Measurements from ENCODE around the gene NT5M. TPM values are rescaled to one million over a fixed set of nuclear protein-coding genes. Genes with fewer than 3 reads are reported as not detected.

Gene NT5M
- total and polyA plus RNA-seq, 9 of the 15 experiments (the other 6 are each of a cell fraction or from before 2014, with no cell fraction given) = 0.24 to 10.1 (median 3.4) TPM

DNA sequence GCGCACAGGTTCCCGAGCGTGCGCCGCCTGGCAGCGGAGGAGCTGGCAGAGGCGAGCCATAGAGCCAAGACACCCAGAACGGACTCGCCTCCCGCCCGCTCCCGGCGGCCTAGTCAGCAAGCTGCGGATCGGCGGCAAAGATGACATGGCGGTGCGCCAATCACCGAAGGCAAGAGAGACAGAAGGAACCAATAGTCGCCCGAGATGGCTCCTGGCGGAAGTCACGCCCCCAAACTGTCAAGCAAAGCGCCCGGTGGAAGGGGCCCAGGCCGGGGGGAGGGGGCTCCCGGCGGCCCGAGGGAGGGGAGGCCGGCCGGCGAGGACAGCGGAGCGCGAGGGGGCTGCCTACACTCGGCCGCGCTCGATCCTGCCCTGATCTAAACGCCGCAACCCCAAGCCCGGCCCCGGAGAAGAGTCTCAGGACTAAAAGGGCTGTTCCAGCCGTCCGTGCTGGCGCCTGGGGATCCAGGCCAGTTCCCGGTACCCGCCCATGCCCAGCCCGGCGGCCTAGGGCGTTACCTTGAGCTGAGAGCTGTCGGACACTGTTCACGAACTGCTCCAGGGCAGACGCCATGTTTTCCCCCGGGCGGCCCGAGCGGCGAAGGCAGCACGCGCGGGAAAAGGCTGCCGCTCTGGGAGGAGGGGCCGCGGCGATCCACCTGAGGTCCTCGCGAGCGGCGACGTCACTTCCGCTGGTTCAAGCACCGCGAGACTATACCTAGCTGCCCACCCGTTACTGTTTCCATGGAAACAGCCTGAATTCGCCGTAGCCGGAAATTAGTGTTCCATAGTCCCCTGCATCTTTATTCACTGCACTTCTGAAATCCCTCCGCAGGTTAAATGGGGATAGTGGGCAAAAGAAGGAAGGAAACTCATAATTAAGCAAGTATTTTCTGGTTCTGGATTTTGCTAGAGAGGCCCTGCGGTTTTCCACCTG is 22.3 kb upstream of the NT5M start, which contains the start of gene COPS3 (continued):
- TF ChIP-seq KDM5B (IDR thresholded peaks at IDR 0.05; ENCODE audit: insufficient replicate concordance, low read depth, low read length) = peak; percentile 76
- no peak for TF ChIP-seq NCOA1 (IDR thresholded peaks at IDR 0.05; ENCODE audit: low read depth)
- TF ChIP-seq, protein P1, sequence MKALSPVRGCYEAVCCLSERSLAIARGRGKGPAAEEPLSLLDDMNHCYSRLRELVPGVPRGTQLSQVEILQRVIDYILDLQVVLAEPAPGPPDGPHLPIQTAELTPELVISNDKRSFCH (CRISPR knock-in tag; IDR thresholded peaks at IDR 0.05) = no peak
- TF ChIP-seq, protein P1 (tag; IDR thresholded peaks at IDR 0.05) = peak; percentile 55; the same call in 1 of the 2 replicates
- peak in 1 of 2 experiments; percentile 69; a peak in 2 of 4 replicates for TF ChIP-seq ZNF639 (CRISPR knock-in tag; conservative IDR thresholded peaks at IDR 0.05 in 1 of 2, IDR thresholded peaks at IDR 0.05 in 1 of 2)
- TF ChIP-seq, protein P2, sequence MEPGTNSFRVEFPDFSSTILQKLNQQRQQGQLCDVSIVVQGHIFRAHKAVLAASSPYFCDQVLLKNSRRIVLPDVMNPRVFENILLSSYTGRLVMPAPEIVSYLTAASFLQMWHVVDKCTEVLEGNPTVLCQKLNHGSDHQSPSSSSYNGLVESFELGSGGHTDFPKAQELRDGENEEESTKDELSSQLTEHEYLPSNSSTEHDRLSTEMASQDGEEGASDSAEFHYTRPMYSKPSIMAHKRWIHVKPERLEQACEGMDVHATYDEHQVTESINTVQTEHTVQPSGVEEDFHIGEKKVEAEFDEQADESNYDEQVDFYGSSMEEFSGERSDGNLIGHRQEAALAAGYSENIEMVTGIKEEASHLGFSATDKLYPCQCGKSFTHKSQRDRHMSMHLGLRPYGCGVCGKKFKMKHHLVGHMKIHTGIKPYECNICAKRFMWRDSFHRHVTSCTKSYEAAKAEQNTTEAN (CRISPR knock-in tag; IDR thresholded peaks at IDR 0.05) = no peak
- TF ChIP-seq CEBPB (tag; IDR thresholded peaks at IDR 0.05) = peak; percentile 46; the same call in 1 of the 2 replicates
- no peak for TF ChIP-seq ZBTB8A (IDR thresholded peaks at IDR 0.05; ENCODE audit: partially characterized antibody)
- TF ChIP-seq SUPT5H (IDR thresholded peaks at IDR 0.05) = peak; percentile 86
- TF ChIP-seq PURB (CRISPR knock-in tag; IDR thresholded peaks at IDR 0.05; ENCODE audit: low read depth) = no peak
- 0 out of 2 replicates have a peak, but pooled peaks have one; percentile 43 for TF ChIP-seq ETV1 (tag; conservative IDR thresholded peaks at IDR 0.05; ENCODE audit: low read depth)
- TF ChIP-seq BMI1 (IDR thresholded peaks at IDR 0.05; ENCODE audit: low read length) = peak; percentile 77; the same call in 1 of the 2 replicates
- peak; percentile 84; the same call in 1 of the 2 replicates for TF ChIP-seq PHF8 (IDR thresholded peaks at IDR 0.05; ENCODE audit: borderline replicate concordance, low read length)
- TF ChIP-seq HMGXB4 (CRISPR knock-in tag; IDR thresholded peaks at IDR 0.05) = 0 out of 2 replicates have a peak, but pooled peaks have one; percentile 27
- TF ChIP-seq ATF7 (IDR thresholded peaks at IDR 0.05) = peak; percentile 59
- peak; percentile 97 for TF ChIP-seq RB1 (IDR thresholded peaks at IDR 0.05; ENCODE audit: low read depth)
- TF ChIP-seq CXXC5 (CRISPR knock-in tag; IDR thresholded peaks at IDR 0.05) = peak; percentile 51; the same call in 1 of the 2 replicates

Measured in K562 (cell line).